Neutrophil (primary cell): ENCODE data around the gene SPATA31D3.

Source experiments
- H3K27ac ChIP-seq: fragments of 200-600 bp; sonication (generic); 2 replicates; pipeline ENCODE4 v1.5.1; 2016; ENCODE audit warnings: mild to moderate bottlenecking, moderate library complexity
- H3K27me3 ChIP-seq: fragments of 200-600 bp; sonication (generic); 2 replicates; pipeline ENCODE4 v1.6.0; 2016; ENCODE audit warnings: mild to moderate bottlenecking
- H3K36me3 ChIP-seq: fragments of 200-600 bp; sonication (generic); 2 replicates; pipeline ENCODE4 v1.5.1; 2017
- H3K4me1 ChIP-seq, 2 experiments: fragments of 200-600 bp in 1 of 2; sonication (generic) in 1 of 2; 1 replicate in 1 of 2; 2 replicates in 1 of 2; pipeline versions ENCODE4 v1.5.1 to v1.6.1; 2013 to 2016; ENCODE audit warnings: low read depth in 1 of 2, low read length in 1 of 2, mild to moderate bottlenecking in 1 of 2, moderate library complexity in 1 of 2; ENCODE audit not compliant: control insufficient read depth in 1 of 2, insufficient read depth in 1 of 2
- H3K4me3 ChIP-seq, 2 experiments: fragments of 200-600 bp in 1 of 2; sonication (generic) in 1 of 2; 1 replicate in 1 of 2; 2 replicates in 1 of 2; pipeline ENCODE4 v1.5.1; 2013 to 2016; ENCODE audit warnings: low read depth in 1 of 2, low read length in 1 of 2, mild to moderate bottlenecking in 1 of 2, moderate library complexity in 1 of 2
- H3K9me3 ChIP-seq: fragments of 200-600 bp; sonication (generic); 2 replicates; pipeline ENCODE4 v1.5.1; 2016
- CTCF ChIP-seq: fragments of 200-600 bp; sonication (generic); IDR thresholded peaks from 2 replicates; pipeline ENCODE4 v1.5.1; 2016; ENCODE audit warnings: antibody characterized with exemption

Gene SPATA31D3

GRCh38 chr9:81953096-81953495, 9.8 kb downstream of the SPATA31D3 start:
- Histone ChIP-seq H3K4me1 (no peaks in the 10 kb centered on the region), H3K36me3 (no peaks in the 10 kb centered on the region), H3K9me3 (peaks cover 9% of the 10 kb centered on the region), H3K27ac (no peak overlapping the region), H3K4me3 (no peak overlapping the region), H3K27me3 (no peaks in the 10 kb centered on the region)
- TF ChIP-seq CTCF, result no peak

GRCh38 chr9:81955625-81956024, 12.3 kb downstream of the SPATA31D3 start:
- Histone ChIP-seq H3K9me3 (peaks cover 9% of the 10 kb centered on the region), H3K27ac (no peak overlapping the region), H3K27me3 (no peaks in the 10 kb centered on the region), H3K4me3 (no peak overlapping the region), H3K4me1 (no peaks in the 10 kb centered on the region), H3K36me3 (no peaks in the 10 kb centered on the region)
- no peak for TF ChIP-seq CTCF

DNA sequence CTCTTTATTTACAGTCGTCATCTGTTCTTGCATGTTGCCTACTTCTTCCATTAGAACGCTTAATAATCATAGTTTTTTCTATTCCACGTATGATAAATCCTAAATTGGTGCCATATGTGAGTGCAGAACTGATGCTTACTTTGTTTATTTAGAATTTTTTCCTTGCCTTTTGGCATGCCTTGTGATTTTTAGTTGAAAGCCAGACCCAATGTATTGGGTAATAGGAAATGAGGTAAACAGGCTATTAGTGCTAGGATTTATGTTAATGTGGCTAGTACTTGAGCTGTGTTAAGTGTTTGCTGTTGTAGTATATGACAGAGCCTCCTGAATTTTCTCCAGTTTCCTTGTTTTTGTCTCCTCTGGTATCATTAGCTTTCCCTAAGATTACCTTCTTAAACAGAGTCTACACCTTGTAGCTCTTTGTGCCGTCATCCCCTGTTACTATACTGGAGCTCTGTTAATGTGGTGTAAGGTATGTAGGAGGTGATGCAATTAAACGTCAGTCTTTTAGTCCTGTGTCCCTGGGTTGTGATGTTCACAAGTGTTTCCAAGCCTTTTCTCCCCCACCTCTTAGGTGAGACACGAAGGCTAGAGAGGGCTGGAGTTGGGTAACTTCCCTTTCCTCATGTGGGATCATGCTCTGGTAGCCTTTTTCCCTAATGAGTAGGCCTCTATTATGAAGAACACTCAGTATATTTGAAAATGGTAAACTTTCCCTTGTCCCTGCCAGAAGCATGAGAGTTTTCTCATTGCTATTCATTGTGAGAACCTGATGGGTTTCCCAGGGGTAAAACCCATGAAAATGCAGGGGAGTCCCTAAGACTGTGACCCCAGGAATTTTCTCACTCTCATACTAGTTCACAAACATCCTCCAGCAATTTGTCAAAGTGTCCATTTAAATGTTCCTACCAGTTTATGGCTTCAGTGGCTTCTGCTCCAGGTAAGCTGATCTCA, 21.2 kb downstream of the SPATA31D3 start:
- no peaks in the 10 kb centered on the region for H3K9me3 ChIP-seq
- H3K36me3 ChIP-seq, result no peaks in the 10 kb centered on the region
- no peaks in the 10 kb centered on the region for H3K27me3 ChIP-seq
- no peak overlapping the region for H3K4me3 ChIP-seq
- no peak for TF ChIP-seq CTCF
- H3K4me1 ChIP-seq, result no peaks in the 10 kb centered on the region
- H3K27ac ChIP-seq, result no peak overlapping the region

- no peak overlapping the region for H3K4me3 ChIP-seq
- no peaks in the 10 kb centered on the region for H3K9me3 ChIP-seq
- H3K4me1 ChIP-seq, result no peaks in the 10 kb centered on the region
- no peaks in the 10 kb centered on the region for H3K36me3 ChIP-seq
- TF ChIP-seq CTCF, result no peak
- no peak overlapping the region for H3K27ac ChIP-seq
- H3K27me3 ChIP-seq, result no peaks in the 10 kb centered on the region
These were observed 24.7 kb downstream of the SPATA31D3 start for GRCh38 chr9:81968026-81968425.

DNA sequence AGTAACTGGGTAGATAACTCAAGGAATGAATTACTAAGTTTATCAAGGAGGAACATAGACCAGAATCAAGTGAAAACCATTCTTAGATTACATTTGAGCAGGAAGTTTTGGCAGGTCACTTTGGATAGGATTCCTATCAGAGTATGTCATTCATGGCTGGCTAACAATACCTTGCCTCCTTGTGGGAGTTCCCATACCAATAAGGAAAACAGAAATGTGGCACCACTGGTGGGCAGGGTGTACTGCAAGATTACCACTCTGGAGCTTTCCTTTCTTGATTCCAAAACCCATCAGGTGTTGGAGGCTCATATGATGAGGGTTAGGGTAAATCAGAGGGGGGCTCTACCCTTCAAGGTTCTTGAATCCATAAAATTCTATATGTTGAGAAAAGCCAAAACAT, 26.7 kb downstream of the SPATA31D3 start:
- H3K4me1 ChIP-seq, result no peaks in the 10 kb centered on the region
- H3K27ac ChIP-seq, result no peak overlapping the region
- no peaks in the 10 kb centered on the region for H3K36me3 ChIP-seq
- H3K9me3 ChIP-seq, result no peaks in the 10 kb centered on the region
- H3K27me3 ChIP-seq, result no peaks in the 10 kb centered on the region
- TF ChIP-seq CTCF, result no peak
- H3K4me3 ChIP-seq, result no peak overlapping the region
